Fibroblast of skin of left quadriceps (primary cell): ENCODE data around the gene IER3.
"Not testable (repeated sequence)": the region's sequence is repeated elsewhere in the genome, so short reads cannot be mapped to it uniquely, and the experiment has no call there.

ENCODE experiments used
- DNase-seq, 2 experiments: peaks; one replicate each; pipeline ENCODE4 v3.0.0-alpha.2; 2013; ENCODE audit warnings: low read depth in 2 of 2

Gene IER3

GRCh38 chr6:30768634-30769087 is 24.3 kb upstream of the IER3 start:
- no peak for DNase-seq

GRCh38 chr6:30767944-30768301 is 23.6 kb upstream of the IER3 start:
- no peak for DNase-seq

DNA sequence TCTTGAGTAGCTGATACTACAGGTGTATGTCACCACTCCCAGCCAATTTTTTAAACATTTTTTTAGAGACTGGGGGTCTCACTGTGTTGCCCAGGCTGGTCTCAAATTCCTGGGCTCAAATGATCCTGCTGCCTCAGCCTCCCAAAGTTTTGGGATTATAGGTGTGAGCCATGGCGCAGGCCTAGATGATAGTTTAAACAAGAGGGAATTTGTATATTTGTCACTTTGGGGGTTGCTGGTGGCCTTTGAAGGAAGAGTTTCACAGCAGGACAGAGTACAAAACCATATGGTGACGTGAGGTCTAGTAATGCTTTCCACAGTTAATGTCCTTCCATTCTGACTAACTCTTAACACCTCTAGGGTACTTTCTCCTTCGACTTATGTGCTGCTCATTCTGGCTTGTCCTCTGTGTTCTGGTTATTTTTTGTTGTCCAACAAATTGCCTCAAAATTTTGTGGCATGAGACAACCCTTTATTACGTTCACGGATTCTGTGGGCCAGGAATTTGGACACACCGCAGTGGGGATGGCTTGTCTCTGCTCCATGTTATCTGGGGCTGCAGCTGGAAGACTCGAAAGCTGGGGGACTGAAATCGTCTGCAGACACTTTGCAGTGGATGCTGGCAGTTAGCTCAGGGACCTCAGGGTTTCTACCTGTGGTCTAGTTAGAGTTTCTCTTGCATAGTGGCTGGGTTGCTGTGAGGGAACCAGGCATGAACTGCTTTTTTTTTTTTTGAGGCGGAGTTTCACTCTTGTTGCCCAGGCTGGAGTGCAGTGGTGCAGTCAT is 23.0 kb upstream of the IER3 start:
- no peak for DNase-seq

- no peak for DNase-seq
Measured at GRCh38 chr6:30766461-30767157, 22.3 kb upstream of the IER3 start.

DNA sequence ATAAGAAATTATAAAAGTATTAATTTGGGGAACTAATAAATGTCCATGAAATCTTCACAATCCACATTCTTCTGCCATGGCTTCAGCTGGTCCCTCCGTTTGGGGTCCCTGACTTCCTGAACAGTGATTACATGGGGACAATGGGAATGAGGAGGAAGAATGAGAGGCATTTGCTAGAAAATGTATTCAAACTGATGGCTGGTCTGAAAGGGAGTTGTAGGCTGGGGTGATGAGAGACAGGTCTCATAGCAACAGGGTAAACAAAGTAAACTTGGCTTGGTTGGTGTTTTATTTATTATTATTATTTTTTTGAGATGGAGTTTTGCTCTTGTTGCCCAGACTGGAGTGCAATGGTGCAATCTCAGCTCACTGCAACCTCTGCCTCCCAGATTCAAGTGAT is 21.1 kb upstream of the IER3 start:
- DNase-seq = not testable (repeated sequence)

DNA sequence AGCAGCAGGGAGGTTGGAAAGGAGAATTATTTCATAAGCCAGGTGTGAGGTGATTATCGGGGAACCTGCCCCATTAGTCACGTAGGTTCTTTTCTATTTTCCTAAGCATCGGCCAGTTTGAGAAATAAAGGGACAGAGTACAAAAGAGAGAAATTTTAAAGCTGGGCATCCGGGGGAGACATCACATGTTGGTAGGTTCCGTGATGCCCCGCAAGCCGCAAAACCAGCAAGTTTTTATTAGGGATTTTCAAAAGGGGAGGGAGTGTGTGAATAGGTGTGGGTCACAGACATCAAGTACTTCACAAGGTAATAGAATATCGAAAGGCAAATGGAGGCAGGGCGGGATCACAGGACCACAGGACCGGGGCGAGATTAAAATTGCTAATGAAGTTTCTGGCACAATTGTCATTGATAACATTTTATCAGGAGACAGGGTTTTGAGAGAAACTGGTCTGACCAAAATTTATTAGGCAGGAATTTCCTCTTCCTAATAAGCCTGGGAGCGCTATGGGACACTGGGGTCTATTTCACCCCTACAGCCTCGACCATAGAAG is 20.2 kb upstream of the IER3 start:
- DNase-seq = not testable (repeated sequence)

GRCh38 chr6:30763618-30764489 is 19.5 kb upstream of the IER3 start:
- no peak for DNase-seq

DNA sequence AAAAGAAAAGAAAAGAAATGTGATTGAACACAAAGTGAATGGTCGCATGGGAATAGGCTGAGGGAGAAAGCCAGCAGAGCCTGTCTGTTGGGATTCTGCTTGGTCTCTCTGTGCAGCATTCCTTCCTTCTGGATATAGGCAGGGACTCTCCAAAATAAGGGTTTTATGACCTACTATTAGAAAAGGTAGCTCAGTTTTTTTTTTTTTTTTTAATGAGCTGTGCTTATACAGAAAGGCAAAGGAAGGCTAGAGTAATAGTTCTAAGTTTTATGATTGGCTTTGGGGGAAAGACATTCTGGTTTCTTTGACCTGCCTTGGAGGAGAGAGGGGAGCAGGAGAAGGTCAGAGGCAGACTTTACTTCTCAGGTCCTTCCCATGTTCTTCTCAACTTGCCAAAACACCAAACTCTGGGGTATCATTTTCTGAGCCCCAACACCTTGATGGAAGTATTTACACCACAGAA is 18.8 kb upstream of the IER3 start:
- DNase-seq = no peak

GRCh38 chr6:30761791-30762429 is 17.6 kb upstream of the IER3 start:
- DNase-seq = no peak

DNA sequence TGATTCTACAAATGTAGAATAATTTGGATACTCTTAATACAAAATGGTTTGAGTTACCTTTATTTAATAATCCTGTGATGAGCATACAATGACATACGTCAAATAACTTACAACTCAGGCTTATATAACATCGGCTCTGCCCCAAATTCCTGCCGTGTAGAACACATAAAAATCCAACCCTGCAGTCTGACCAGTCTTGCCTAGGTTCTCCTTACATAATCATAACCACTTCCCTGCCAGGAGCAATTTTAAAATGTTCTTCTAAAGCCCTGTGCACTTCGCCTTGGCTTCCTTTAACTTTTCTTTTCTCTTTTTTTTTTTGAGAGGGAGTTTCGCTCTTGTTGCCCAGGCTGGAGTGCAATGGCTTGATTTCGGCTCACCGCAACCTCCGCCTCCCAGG is 16.2 kb upstream of the IER3 start:
- DNase-seq = no peak

DNA sequence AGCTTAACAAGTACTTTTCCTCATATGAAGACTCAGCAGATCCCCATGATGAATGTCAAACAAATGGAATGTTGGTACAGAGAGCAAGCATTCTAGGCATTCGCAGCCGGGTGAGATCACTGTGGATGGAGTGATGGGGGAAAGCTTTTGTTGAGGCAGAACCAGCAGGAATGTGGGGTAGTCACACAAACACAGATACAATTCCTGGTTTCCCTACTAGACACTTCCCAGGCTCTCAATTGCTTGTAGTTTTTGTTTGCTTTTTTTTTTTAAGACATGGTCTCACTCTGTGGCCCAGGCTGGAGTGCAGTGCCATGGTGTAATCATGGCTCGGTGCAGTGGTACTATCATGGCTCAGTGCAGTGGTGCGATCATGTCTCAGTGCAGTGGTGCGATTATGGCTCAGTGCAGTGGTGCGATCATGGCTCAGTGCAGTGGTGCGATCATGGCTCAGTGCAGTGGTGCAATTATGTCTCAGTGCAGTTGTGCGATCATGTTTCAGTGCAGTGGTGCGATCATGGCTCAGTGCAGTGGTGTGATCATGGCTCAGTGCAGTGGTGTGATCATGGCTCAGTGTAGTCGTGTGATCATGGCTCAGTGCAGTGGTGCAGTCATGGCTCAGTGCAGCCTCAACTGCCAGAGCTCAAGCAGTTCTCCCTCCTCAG is 15.4 kb upstream of the IER3 start:
- DNase-seq = peak; percentile 92

DNA sequence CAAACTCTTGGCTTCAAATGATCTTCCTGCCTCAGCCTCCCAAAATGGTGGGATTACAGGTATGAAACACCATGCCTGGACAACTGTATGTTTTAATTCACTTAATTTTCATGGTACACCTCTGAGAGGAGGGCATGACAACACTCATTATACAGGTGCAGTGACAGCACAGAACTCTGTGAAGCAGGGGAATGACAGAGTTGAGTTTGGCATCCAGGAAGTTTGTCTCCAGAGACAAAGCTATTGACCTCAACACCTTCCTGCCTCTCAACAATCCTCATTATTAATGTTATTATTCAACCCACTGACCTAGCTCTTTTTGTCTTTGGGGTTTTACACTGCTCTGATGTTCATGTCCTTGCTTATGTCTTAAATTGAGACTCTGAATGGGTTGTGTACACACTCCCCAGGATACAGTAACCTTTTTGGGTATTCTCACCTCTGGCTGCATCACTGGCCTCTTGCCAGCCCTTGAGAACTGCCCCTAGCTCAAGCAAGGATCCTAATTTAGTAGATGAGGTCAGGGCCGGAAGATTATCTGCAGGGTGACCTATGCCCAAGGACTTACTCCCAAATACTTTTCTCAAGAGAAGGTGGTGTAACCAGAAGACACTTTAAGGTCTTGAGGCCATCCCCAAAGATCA is 13.0 kb upstream of the IER3 start:
- DNase-seq = no peak

DNA sequence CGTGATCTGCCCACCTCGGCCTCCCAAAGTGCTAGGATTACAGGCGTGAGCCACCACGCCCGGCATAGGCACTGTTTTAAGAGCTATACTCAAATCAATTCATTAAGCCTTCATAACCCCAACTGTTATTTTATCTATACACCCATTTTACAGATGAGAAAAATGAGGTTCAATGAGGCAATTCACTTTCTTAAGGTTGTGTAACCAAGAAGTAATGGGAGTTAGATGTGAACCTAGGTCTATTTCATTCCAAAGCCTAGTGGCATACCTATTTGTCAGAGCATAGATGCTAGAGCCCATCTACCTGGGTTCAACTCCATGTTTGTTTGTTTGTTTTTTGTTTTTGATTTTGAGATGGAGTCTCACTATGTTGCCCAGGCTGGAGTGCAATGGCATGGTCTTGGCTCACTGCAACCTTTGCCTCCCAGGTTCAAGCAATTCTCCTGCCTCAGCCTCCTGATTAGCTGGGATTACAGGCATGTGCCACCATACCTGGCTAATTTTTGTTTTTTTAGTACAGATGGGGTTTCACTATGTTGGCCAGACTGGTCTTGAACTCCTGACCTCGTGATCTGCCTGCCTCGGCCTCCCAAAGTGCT is 12.2 kb upstream of the IER3 start:
- DNase-seq = not testable (repeated sequence)

GRCh38 chr6:30754631-30755030 is 10.3 kb upstream of the IER3 start:
- DNase-seq = no peak

- peak; percentile 99 for DNase-seq
Measured at GRCh38 chr6:30752157-30752927, 8.0 kb upstream of the IER3 start.

DNA sequence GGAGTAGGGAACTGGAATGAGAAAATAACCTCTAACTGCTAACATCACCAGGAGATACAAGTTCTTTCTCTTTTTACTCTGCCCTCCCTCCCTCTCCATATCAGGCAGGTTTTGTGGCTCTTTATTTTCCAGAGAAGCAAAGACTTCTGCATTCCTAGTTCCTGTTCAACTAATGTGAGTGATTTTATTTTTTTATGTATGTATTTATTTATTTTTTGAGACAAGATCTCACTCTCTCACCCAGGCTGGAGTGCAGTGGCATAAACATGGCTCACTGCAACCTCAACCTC is 6.0 kb upstream of the IER3 start:
- DNase-seq = no peak

DNA sequence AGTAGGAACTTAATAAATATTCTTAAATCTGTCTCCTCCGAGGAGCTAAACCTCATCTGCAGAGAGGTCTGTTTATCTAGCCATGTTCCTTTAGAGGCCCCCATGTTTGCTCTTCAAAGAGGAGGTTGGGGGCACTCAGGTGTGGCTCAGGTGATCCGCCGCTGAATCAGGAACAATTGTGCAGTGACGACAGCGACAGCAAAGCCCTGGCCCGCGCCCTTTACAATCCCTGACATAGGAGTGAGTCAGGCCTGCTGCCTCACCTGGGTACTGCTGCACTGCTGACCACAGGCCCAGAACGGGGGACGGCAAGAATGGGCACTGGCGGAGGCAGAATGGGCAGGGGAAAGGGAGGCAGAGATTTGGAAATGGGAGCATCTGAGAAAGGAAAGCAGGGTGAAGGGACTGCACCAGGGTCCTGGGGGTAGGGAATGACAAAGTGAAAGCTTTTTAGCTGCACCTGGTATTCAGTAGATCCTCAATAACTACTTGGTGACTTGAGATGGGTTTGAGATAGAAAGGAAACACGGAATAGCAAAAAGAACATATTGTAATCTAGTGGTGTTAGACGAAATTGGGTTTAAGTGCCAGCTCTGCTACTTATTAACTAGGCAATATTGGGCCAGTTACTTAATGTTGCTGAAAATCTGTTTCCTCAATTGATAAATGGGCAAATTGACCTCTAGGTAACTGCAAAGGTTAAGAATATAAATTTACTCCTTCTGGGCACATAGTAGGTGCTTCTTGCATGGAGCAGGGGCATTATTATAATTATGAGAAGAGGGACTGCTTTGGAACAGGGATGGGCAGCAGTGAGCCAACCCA is 5.4 kb upstream of the IER3 start:
- no peak for DNase-seq

GRCh38 chr6:30748851-30749540 is 4.6 kb upstream of the IER3 start:
- no peak for DNase-seq
